Measurements from ENCODE around the gene MICAL2. TPM values are rescaled to one million over a fixed set of nuclear protein-coding genes. Genes with fewer than 3 reads are reported as not detected.

The MICAL2 gene
- total RNA-seq, 1 donor from 2014 or later: 237 TPM

DNA sequence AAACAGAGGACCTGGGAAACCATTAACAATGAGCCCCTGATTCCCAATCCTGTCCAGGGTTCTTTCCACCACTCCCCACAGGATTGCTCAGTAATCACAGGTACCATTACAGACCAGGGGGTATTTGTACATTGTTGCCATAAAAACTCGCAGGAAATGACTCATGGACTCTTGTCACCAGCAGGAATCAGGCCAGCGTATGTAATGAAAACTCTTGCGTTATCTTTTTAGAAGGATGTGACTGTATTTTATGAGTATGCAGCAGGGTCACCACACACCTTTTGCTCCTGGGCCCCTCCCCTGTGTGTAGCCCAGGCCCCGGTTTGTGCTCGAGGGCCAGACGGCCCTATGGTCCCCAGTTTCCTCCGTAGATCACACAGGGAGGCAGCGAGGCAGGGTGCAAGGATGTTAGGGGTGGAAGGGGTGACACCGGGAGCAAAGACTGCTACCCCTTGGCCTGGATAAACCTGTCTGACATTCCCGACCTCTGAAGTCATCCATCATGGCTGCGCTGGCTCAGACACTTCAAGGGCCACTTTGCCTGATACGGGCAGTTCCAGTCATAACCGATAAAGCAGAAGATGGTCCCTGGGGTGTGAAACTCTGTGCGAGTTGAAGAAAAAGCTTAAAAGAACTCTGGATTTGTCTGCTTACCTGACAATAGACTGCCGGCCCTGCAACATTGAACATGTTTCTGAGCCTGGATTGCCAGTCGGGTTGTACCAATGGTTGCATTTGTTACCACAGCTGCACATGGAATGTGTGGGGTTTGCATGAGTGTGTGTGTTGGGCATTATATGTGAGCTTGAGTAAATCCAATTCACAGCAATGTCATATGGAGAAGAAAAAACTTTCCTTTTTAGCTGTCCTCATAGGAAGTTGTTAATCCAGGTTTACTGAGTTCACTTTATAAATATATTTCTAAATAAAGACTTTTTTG lies 56.9 kb downstream of the MICAL2 start:
- peak overlapping the region; percentile 98 for H3K27ac ChIP-seq
- peak overlapping the region in 1 of 2 donors; percentile 32 for H3K4me3 ChIP-seq
- TF ChIP-seq CTCF (IDR thresholded peaks at IDR 0.05): no peak
- no peaks in the 10 kb centered on the region for H3K27me3 ChIP-seq
- intact Hi-C loops (cut with DNase I): no loop called here
- no peaks in the 10 kb centered on the region for H3K9me3 ChIP-seq
- DNase-seq (ENCODE audit: low spot score in 2 of 2): peak in 1 of 2 donors; percentile 91
- H3K36me3 ChIP-seq: peaks cover 24 to 34% of the 10 kb centered on the region in 2 donors
- H3K4me1 ChIP-seq: peaks cover 54 to 95% of the 10 kb centered on the region in 2 donors

DNA sequence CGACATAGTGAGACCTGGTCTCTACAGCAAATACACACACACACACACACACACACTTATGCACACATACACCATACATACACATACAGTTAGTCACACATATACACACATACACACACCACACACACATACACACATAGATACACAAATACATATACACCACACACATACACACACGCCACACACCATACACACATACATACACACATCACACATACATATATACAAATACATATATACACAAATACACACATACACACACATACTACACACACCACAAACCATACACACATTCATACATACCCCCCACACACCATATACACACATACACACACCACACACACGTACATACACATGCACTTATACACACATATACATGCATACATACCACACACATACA lies 57.7 kb downstream of the MICAL2 start:
- Histone ChIP-seq H3K9me3 (no peaks in the 10 kb centered on the region), H3K36me3 (peaks cover 17 to 27% of the 10 kb centered on the region in 2 donors), H3K4me3 (no peak overlapping the region), H3K27me3 (no peaks in the 10 kb centered on the region), H3K27ac (peak overlapping the region; percentile 98), H3K4me1 (peaks cover 47 to 93% of the 10 kb centered on the region in 2 donors)
- intact Hi-C loops (cut with DNase I): no loop called here
- TF ChIP-seq CTCF (IDR thresholded peaks at IDR 0.05): no peak
- DNase-seq (ENCODE audit: low spot score in 2 of 2): peak in 1 of 2 donors; percentile 13

DNA sequence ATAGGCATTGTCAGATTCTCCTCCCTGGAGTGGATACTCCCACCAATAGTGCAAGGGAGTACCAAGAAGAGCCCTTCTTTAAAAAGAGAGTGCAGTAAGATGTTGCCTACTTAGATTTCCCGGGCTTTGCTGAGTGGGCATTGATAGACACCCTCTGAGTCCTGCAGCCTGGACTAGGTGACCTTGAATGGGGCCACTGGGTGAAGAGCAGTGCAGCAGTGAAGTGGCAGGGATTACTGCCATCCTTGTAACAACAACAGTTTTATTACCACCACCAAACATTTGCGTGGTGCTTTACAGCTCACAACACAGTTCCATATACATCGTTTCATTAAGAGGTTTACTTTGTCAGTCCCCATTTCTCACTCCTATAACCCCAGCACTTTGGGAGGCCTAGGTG lies 59.4 kb downstream of the MICAL2 start:
- peak in 1 of 2 donors; percentile 39 for DNase-seq (ENCODE audit: low spot score in 2 of 2)
- Histone ChIP-seq H3K9me3 (no peaks in the 10 kb centered on the region), H3K27me3 (no peaks in the 10 kb centered on the region), H3K36me3 (peaks cover 11 to 24% of the 10 kb centered on the region in 2 donors), H3K27ac (peak overlapping the region; percentile 98), H3K4me1 (peaks cover 32 to 88% of the 10 kb centered on the region in 2 donors), H3K4me3 (peak overlapping the region in 1 of 2 donors; percentile 11)
- no peak for TF ChIP-seq CTCF (IDR thresholded peaks at IDR 0.05)
- intact Hi-C loops (cut with DNase I): no loop called here

DNA sequence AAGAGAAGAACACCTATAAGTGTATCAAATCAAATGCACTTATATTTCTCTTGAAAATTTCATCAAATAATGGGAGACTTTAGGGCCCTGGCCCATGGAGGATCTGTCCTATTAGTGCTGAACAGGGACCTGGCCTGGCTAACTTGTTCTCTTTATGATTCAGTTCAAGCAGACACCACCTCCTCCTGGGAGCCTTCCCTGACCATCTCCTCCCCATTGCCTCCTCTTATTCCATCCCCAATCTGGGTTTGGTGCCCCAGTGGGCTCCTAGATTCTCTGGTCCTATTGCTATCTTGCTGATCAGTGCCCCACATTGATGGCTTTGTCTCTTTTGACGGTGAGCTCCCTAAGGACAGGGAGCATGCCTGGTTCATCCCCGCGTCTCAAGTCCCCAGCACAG lies 60.1 kb downstream of the MICAL2 start:
- no peak for DNase-seq (ENCODE audit: low spot score in 2 of 2)
- TF ChIP-seq CTCF (IDR thresholded peaks at IDR 0.05): no peak
- Histone ChIP-seq H3K27ac (peak overlapping the region; percentile 98), H3K9me3 (no peaks in the 10 kb centered on the region), H3K36me3 (peaks cover 6 to 22% of the 10 kb centered on the region in 2 donors), H3K4me3 (peak overlapping the region in 1 of 2 donors; percentile 26), H3K27me3 (no peaks in the 10 kb centered on the region), H3K4me1 (peaks cover 28 to 86% of the 10 kb centered on the region in 2 donors)
- intact Hi-C loops (cut with DNase I): no loop called here

DNA sequence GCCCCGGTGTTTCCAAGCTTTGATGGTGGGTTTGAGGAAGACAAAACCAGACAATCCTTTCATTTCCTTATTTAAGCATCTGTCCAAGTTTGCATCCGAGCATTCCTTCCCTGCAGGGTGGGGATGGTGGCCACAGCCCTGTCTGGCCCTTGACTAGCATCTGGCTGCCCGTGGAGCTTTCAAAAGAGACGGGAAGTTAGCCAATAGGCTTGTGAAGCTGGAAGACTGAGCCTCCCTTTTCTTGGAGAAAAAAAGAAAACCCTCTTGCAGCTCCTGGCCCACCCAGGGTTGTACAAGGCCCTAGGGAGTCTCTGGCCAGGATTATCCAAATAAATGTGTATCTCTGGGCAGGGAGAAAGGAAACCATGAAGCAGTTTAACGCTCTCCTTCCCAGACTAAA lies 60.6 kb downstream of the MICAL2 start:
- intact Hi-C loops (cut with DNase I): no loop called here
- no peak for TF ChIP-seq CTCF (IDR thresholded peaks at IDR 0.05)
- H3K4me3 ChIP-seq: peak overlapping the region in 1 of 2 donors; percentile 26
- peak in 1 of 2 donors; percentile 85 for DNase-seq (ENCODE audit: low spot score in 2 of 2)
- H3K4me1 ChIP-seq: peaks cover 27 to 88% of the 10 kb centered on the region in 2 donors
- peaks cover 6 to 23% of the 10 kb centered on the region in 2 donors for H3K36me3 ChIP-seq
- H3K9me3 ChIP-seq: no peaks in the 10 kb centered on the region
- H3K27me3 ChIP-seq: no peaks in the 10 kb centered on the region
- H3K27ac ChIP-seq: peak overlapping the region; percentile 98

All from ascending aorta (tissue), 2 donors.